PC-9 (cell line): ENCODE data around the gene CER1.

Experiments
- CTCF ChIP-seq: fragments of 200-600 bp; sonication (generic); conservative IDR thresholded peaks from 2 replicates; pipeline ENCODE4 v1.6.1; 2017; ENCODE audit warnings: mixed run types, antibody characterized with exemption, mild to moderate bottlenecking, moderate library complexity
- EZH2 ChIP-seq: fragments of 200-600 bp; sonication (generic); IDR thresholded peaks from 2 replicates; pipeline ENCODE4 v1.8.0; 2017; ENCODE audit warnings: antibody characterized with exemption, low read depth

GRCh38 chr9:14746626-14747025 is 24.1 kb upstream of the CER1 start:
- TF ChIP-seq CTCF (no peak), EZH2 (no peak)
